Epithelial cell of esophagus (primary cell): ENCODE results near the gene SERPINB13.

Source experiments
- DNase-seq: peaks from one replicate; pipeline ENCODE4 v3.0.0; 2010; ENCODE audit warnings: low read depth
- H3K4me3 ChIP-seq: 2 replicates; pipeline ENCODE4 v1.5.1; 2011; ENCODE audit warnings: mild to moderate bottlenecking, low read length, control low read depth
- TF ChIP-seq, protein P1 (sequence below): IDR thresholded peaks from 2 replicates; pipeline ENCODE4 v1.5.1; 2011; ENCODE audit warnings: low read depth, mild to moderate bottlenecking, low read length, control low read depth, inconsistent platforms; ENCODE audit not compliant: insufficient read depth; ENCODE audit errors: missing control alignments

Gene SERPINB13

DNA sequence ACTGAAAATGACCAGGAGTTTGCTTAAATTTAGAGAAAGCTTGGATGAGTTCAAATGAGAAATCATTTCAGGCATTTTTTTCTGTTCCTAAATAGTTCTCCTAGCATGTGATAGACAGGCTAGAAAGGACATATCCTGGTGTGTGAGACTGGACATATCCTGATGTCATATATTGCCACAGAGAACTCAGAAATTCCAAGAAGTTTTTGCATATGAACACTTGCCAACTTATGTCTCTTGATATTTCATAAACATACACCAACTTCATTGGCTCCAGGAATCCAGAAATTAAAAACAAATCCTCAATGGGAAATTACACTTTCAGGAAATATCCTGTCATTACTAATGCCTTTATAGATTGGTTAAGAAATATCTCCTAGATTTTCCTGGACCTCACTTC lies 59.8 kb downstream of the SERPINB13 start:
- peak; percentile 27 for DNase-seq

GRCh38 chr18:63648241-63648640 lies 61.1 kb downstream of the SERPINB13 start:
- H3K4me3 ChIP-seq, result no peak overlapping the region
- DNase-seq, result peak; percentile 55
- TF ChIP-seq, protein P1, sequence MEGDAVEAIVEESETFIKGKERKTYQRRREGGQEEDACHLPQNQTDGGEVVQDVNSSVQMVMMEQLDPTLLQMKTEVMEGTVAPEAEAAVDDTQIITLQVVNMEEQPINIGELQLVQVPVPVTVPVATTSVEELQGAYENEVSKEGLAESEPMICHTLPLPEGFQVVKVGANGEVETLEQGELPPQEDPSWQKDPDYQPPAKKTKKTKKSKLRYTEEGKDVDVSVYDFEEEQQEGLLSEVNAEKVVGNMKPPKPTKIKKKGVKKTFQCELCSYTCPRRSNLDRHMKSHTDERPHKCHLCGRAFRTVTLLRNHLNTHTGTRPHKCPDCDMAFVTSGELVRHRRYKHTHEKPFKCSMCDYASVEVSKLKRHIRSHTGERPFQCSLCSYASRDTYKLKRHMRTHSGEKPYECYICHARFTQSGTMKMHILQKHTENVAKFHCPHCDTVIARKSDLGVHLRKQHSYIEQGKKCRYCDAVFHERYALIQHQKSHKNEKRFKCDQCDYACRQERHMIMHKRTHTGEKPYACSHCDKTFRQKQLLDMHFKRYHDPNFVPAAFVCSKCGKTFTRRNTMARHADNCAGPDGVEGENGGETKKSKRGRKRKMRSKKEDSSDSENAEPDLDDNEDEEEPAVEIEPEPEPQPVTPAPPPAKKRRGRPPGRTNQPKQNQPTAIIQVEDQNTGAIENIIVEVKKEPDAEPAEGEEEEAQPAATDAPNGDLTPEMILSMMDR, result no peak

More for the DNA sequence above, 59.8 kb downstream of the SERPINB13 start:
- TF ChIP-seq, protein P1, result no peak
- no peak overlapping the region for H3K4me3 ChIP-seq
